HCT116 (cell line): ENCODE results near the gene A2M.

Experiments used
- ATF3 ChIP-seq: IDR thresholded peaks from 2 replicates; pipeline ENCODE4 v1.6.1; 2012
- CBX3 ChIP-seq: IDR thresholded peaks from 2 replicates; pipeline ENCODE4 v1.6.1; 2012; ENCODE audit warnings: low read depth
- CTCF ChIP-seq, 3 experiments: fragments of 200-600 bp in 1 of 3; sonication (generic) in 1 of 3; IDR thresholded peaks in 2 of 3; conservative IDR thresholded peaks in 1 of 3; 2 replicates each; pipeline ENCODE4 v1.5.1; 2012 to 2017; ENCODE audit warnings: low read depth in 2 of 3, low read length in 2 of 3, antibody characterized with exemption in 1 of 3, borderline replicate concordance in 1 of 3, control low read depth in 1 of 3, mild to moderate bottlenecking in 1 of 3, mixed read lengths in 1 of 3, mixed run types in 1 of 3, moderate library complexity in 1 of 3; ENCODE audit not compliant: insufficient read depth in 1 of 3
- FOSL1 ChIP-seq: IDR thresholded peaks from 2 replicates; pipeline ENCODE4 v1.6.1; 2012; ENCODE audit warnings: low read depth
- MAX ChIP-seq: IDR thresholded peaks from 2 replicates; pipeline ENCODE4 v1.6.1; 2012
- POLR2A ChIP-seq: IDR thresholded peaks from 2 replicates; pipeline ENCODE4 v1.7.0; 2011; ENCODE audit warnings: borderline replicate concordance; ENCODE audit not compliant: insufficient read depth, insufficient read length; ENCODE audit errors: extremely low read depth
- POLR2AphosphoS5 ChIP-seq: IDR thresholded peaks from 2 replicates; pipeline ENCODE4 v1.6.1; 2011; ENCODE audit warnings: mild to moderate bottlenecking, low read depth, low read length, moderate library complexity
- RAD21 ChIP-seq: IDR thresholded peaks from 2 replicates; pipeline ENCODE4 v1.6.1; 2012; ENCODE audit warnings: low read depth, mild to moderate bottlenecking
- REST ChIP-seq: IDR thresholded peaks from 2 replicates; pipeline ENCODE4 v1.6.1; 2012; ENCODE audit warnings: low read depth
- SIN3A ChIP-seq: IDR thresholded peaks from 2 replicates; pipeline ENCODE4 v1.6.1; 2012; ENCODE audit warnings: low read depth
- TCF7L2 ChIP-seq: IDR thresholded peaks from 2 replicates; pipeline ENCODE4 v1.7.0; 2011; ENCODE audit warnings: borderline replicate concordance, inconsistent platforms; ENCODE audit not compliant: insufficient read depth, insufficient read length; ENCODE audit errors: extremely low read depth
- ZFX ChIP-seq: fragments of 450-650 bp; IDR thresholded peaks from 2 replicates; pipeline ENCODE4 v1.6.1; 2017
- ZNF274 ChIP-seq: fragments of 200-500 bp; sonication (Bioruptor generic); IDR thresholded peaks from 2 replicates; pipeline ENCODE4 v1.6.1; 2014; ENCODE audit warnings: mild to moderate bottlenecking, low read depth, low read length, inconsistent platforms

- TF ChIP-seq ATF3 (no peak), POLR2AphosphoS5 (no peak), CTCF (IDR thresholded peaks at IDR 0.05 in 2 of 3, conservative IDR thresholded peaks at IDR 0.05 in 1 of 3; ENCODE audit: borderline replicate concordance in 1 of 3, insufficient read depth in 1 of 3, low read depth in 2 of 3, low read length in 2 of 3) (no peak), ZNF274 (no peak), POLR2A (no peak), REST (no peak), RAD21 (no peak), TCF7L2 (no peak), ZFX (no peak), SIN3A (no peak), CBX3 (no peak), MAX (no peak), FOSL1 (no peak)
Measured at GRCh38 chr12:9074484-9075137, 41.1 kb downstream of the A2M start.
